Activated CD4-positive, alpha-beta T cell treated with anti-CD3 and anti-CD28 coated beads for 24 hours (primary cell): ENCODE measurements around the gene LHX5.

Source experiments
- DNase-seq, 2 donors: peaks; one replicate each; pipeline ENCODE4 v3.0.0-alpha.2; 2020; ENCODE audit warnings: low read depth in 2 of 2

Gene LHX5

GRCh38 chr12:113464852-113465719, 6.6 kb downstream of the LHX5 start:
- no peak for DNase-seq

GRCh38 chr12:113464452-113464775, 7.3 kb downstream of the LHX5 start:
- DNase-seq: no peak

DNA sequence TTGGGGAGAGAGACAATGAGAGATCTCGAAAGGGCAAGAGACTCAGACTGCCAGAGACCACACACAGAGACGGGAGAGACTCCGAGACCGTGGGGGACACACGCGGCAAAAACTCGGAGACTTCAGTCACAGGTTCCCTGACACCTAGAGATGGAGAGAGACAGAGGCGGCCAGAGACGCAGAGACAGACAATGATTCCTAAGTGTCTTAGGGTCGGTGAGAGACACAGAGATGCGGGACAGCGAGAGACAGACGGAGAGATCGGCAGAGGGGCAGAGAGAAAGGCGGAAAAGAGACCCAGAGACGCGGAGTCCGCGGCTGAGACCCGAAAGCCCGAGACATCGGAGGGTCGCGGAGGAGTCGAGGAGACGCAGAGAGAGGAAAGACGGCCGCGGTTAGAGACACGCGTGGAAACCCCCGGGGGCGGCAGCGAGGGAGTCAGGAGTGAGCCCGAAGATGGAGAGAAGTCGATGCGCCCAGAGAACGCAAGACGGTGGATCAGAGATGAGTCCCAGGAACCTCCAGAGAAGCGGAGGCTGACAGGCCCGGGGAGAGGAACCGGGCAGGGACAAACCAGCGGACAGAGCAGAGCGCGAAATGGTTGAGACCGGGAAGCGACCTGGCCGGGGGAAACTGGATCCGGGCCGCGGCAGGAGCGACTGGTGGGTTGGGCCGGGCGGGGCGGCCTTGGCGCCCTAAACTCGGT, 7.8 kb downstream of the LHX5 start:
- DNase-seq: no peak

DNA sequence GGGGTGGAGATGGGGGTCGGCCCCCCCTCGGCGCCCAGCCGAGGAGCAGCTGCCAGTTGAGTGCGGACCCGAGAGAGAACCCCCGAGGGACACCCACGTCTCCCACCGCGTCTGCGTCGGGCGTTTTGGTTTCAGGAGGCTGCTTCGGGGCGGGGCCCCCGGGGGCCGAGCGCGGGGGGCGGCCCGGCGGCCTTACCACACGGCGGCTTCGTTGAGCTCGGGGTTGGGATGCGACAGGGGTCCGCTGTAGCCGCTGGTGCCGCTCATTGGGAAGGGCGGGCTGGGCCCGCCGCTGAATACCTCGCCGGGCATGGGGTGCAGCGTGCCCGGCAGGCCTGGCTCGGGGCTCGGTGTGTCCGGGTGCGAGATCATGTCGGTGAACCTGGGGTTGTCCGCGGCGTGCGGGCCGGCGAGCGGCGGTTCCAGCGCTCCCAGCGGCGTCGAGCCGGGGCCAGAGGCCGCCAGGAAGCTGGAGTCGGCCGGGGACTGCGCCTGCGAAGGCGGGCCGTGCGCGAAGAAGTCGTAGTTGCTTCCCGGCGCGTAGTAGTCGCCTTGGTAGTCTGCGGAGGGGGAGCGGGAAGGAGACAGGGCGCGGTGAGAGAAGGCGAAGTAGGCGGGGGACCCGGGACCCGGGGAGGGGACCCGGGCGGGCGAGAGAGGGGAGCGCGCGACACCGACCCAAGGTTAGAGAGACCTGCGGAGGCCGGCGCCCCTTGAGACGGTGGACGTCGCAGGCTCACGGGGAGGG, 8.5 kb downstream of the LHX5 start:
- no peak for DNase-seq

DNA sequence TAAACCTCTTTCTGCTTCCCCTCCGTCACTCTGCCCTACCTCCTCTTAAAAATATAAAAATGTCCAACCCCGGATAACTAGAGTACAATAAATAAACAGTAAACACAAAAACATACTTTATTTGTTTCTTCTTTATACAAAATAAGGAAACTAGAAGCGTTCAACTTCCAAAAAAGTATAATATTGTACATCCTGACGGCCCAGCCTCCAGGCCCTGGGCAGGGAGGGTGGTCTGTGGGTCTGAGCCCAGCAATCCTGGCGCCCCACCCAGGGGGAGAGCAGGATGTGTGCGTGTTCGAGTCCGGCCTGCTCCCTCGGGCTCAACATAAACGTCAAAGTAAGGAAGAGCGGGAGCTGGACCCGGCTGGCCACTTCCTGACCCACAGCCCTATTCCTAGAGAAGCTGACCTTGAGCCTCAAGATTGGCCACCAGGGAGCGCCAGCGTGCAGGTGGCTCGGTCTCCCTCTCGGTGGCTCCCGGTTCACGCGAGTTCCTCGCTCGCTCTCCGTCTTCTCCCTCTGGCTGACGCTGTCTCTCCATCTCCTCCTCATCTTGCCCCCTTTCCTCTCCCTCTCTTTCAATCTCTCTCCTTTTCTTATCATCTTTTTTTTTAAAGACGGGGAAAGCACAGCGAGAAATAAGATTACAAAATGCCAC, 9.4 kb downstream of the LHX5 start:
- DNase-seq: peak; percentile 53 to 63

GRCh38 chr12:113461666-113462065, 10.0 kb downstream of the LHX5 start:
- DNase-seq: no peak

- no peak for DNase-seq
These were observed 11.7 kb downstream of the LHX5 start for GRCh38 chr12:113459981-113460380.

GRCh38 chr12:113457710-113458109, 14.0 kb downstream of the LHX5 start:
- DNase-seq: no peak

DNA sequence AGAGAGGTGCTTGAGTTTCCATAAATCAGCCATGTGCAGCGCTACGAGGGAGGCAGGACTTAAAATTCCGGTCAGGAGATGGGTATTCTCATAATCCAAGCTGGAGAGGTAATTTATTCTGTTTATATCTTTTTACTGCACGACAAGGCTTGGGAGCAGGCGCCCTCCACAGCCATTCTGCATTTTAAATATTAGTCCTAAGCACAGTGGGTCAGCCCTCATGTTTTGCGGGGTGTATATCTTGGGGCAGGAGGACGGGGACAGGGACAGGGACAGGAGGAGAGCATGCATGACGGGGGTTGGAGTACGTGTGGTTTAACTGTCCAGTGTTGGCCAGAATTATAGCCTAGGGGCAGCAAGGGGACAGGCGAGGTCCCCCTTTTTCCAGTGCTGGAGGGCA, 14.5 kb downstream of the LHX5 start:
- no peak for DNase-seq

GRCh38 chr12:113456761-113457160, 14.9 kb downstream of the LHX5 start:
- no peak for DNase-seq

DNA sequence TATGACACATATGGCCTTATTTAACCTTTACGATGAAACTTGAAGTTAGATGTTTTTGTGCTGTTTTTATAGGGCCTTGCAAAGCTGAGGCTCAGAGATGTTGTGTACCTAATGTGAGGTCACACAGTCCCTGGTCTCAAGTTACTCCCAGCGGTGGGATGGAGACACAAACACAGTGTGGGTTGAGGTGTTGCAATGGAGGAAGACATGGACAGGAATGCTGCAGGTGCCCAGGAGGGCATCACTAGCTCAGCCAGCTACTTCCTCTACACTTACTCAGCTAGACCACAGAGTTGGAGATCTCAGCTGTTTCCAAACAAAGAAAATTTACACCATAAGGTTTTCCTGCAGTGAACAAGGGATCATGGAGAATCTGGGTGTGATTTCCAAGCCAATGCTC, 15.5 kb downstream of the LHX5 start:
- no peak for DNase-seq

GRCh38 chr12:113453330-113453729, 18.3 kb downstream of the LHX5 start:
- DNase-seq: no peak

DNA sequence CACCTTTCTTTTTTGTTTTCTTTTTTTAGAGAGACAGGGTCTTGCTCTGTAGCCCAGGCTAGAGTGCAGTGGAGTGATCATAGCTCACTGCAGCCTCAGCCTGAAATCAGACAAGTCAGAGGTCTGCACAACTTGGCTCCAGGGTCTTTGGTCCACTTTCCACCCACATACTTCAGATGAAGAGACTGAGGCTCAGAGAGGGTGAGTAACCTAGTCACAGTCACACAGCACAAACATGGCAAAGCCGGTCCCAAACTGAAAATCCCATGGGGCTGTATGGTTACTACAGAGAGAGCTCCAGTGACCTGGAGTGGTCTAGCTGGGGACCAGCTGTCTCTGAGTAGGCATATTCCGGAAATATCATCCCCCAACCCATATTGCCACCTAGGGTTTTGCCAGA, 19.2 kb downstream of the LHX5 start:
- no peak for DNase-seq

GRCh38 chr12:113449839-113450238, 21.8 kb downstream of the LHX5 start:
- no peak for DNase-seq

DNA sequence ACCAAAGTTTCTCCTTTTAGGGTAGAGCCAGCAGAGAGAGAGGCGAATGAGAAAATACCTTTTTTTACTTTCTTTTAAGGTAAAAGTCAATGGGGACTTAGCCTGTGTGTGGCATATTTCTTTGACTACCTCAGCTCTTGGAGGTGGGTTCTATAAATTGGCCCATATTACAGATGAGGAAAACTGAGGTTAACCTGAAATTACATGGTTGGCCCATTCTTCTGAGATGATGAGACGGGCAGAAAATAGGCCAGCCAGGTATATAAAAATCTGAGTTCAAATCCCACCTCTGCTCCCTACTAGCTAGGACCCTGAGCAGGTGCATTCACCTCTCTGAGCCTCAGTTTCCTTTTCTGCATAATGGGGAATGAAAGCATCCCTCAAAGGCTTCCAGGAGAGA, 22.4 kb downstream of the LHX5 start:
- DNase-seq: no peak

- DNase-seq: no peak
These were observed 22.8 kb downstream of the LHX5 start for GRCh38 chr12:113448873-113449272.

DNA sequence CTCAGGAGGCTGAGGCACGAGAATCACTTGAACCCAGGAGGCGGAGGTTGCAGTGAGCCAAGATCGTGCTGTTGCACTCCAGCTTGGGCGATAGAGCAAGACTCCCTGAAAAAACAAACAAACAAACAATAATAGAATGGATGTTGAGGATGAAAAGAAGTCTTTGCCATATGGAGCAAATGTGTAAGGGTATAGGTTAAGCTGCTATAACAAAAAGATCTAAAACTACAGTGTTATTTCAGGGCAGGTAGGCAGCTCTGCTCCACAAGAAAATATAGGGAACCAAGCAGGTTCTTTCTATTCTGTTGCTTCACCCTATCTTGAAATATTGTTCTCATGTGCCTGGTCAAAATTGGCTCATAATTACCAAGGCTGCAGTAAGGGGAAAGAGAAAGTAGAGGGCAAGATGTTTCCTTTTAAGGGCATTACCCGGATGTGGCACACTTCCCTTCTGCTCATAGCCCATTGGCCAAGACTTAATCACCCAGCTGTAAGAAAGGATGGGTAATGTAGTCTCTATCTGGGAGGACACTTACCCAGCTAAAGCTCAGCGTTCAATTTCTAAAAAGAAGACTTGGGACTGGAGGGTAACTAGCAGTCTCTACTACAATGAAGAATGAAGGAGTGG, 26.0 kb downstream of the LHX5 start:
- no peak for DNase-seq

- DNase-seq: no peak
These were observed 28.6 kb downstream of the LHX5 start for GRCh38 chr12:113443030-113443539.

GRCh38 chr12:113440947-113441782, 30.5 kb downstream of the LHX5 start:
- DNase-seq: no peak

- no peak for DNase-seq
These were observed 31.3 kb downstream of the LHX5 start for GRCh38 chr12:113440336-113440735.
